Cardiac muscle cell (in vitro differentiated cells and primary cell): ENCODE measurements around the gene PIGN. TPM values are rescaled to one million over a fixed set of nuclear protein-coding genes. Genes with fewer than 3 reads are reported as not detected.

Experiments
- DNase-seq, 2 donors: peaks; one replicate each; pipeline versions ENCODE4 v3.0.0 to v3.0.0-alpha.2; 2010 to 2017; ENCODE audit warnings: low read depth in 1 of 2, low spot score in 1 of 2
- H3K27ac ChIP-seq: fragments of 200-600 bp; sonication (generic); 2 replicates; pipeline ENCODE4 v1.5.1; 2016
- H3K27me3 ChIP-seq: fragments of 200-600 bp; sonication (generic); 2 replicates; pipeline ENCODE4 v1.6.0; 2016; ENCODE audit warnings: control low read depth
- H3K36me3 ChIP-seq: fragments of 200-600 bp; sonication (generic); 2 replicates; pipeline ENCODE4 v1.5.1; 2016; ENCODE audit warnings: control low read depth
- H3K4me1 ChIP-seq: fragments of 200-600 bp; sonication (generic); 2 replicates; pipeline ENCODE4 v1.8.1; 2017; ENCODE audit warnings: low read depth, mild to moderate bottlenecking, mixed run types
- H3K4me3 ChIP-seq: fragments of 200-600 bp; sonication (generic); 2 replicates; pipeline ENCODE4 v1.5.1; 2016; ENCODE audit warnings: mild to moderate bottlenecking
- H3K9me3 ChIP-seq: fragments of 200-600 bp; sonication (generic); 2 replicates; pipeline ENCODE4 v1.5.1; 2017; ENCODE audit warnings: low read depth, mild to moderate bottlenecking, control low read depth
- CTCF ChIP-seq: IDR thresholded peaks from 2 replicates; pipeline ENCODE4 v1.5.1; 2012; ENCODE audit warnings: low read depth, mild to moderate bottlenecking, low read length
- polyA plus RNA-seq: library from polyadenylated mRNA; unstranded; fragments of >200 nt; fragmentation: Nextera tagmentation; extraction: Ambion mirVana; gene quantifications from 2 replicates; pipeline ENCODE4 v1.2.1, GENCODE V29; 2016
- total RNA-seq: library from RNA; depleted of rRNA; stranded (reverse); fragments of >200 nt; gene quantifications from 2 replicates; pipeline ENCODE4 v1.2.3, GENCODE V29; 2016

Gene PIGN
- total and polyA plus RNA-seq, 2 experiments from 2014 or later = 18.8 to 20.8 TPM

GRCh38 chr18:62109676-62110075 lies 77.2 kb downstream of the PIGN start:
- Histone ChIP-seq H3K4me1 (no peaks in the 10 kb centered on the region), H3K27ac (no peak overlapping the region), H3K4me3 (no peak overlapping the region), H3K9me3 (no peaks in the 10 kb centered on the region), H3K36me3 (no peaks in the 10 kb centered on the region), H3K27me3 (no peaks in the 10 kb centered on the region)
- no peak for DNase-seq
- no peak for TF ChIP-seq CTCF

- no peaks in the 10 kb centered on the region for H3K9me3 ChIP-seq
- no peaks in the 10 kb centered on the region for H3K36me3 ChIP-seq
- no peak overlapping the region for H3K4me3 ChIP-seq
- no peaks in the 10 kb centered on the region for H3K27me3 ChIP-seq
- TF ChIP-seq CTCF = no peak
- no peaks in the 10 kb centered on the region for H3K4me1 ChIP-seq
- no peak overlapping the region for H3K27ac ChIP-seq
- no peak for DNase-seq
These were observed 79.0 kb downstream of the PIGN start for GRCh38 chr18:62107881-62108280.

- Histone ChIP-seq H3K27me3 (no peaks in the 10 kb centered on the region), H3K36me3 (no peaks in the 10 kb centered on the region), H3K4me1 (no peaks in the 10 kb centered on the region), H3K27ac (no peak overlapping the region), H3K9me3 (no peaks in the 10 kb centered on the region), H3K4me3 (no peak overlapping the region)
- no peak for DNase-seq
- TF ChIP-seq CTCF = no peak
These were observed 80.6 kb downstream of the PIGN start for GRCh38 chr18:62106271-62106670.

- H3K9me3 ChIP-seq = no peaks in the 10 kb centered on the region
- TF ChIP-seq CTCF = no peak
- H3K27me3 ChIP-seq = no peaks in the 10 kb centered on the region
- H3K4me1 ChIP-seq = no peaks in the 10 kb centered on the region
- peak in 1 of 2 donors; percentile 56 for DNase-seq
- H3K4me3 ChIP-seq = no peak overlapping the region
- H3K27ac ChIP-seq = no peak overlapping the region
- H3K36me3 ChIP-seq = no peaks in the 10 kb centered on the region
These were observed 81.5 kb downstream of the PIGN start for GRCh38 chr18:62105376-62105775.

- Histone ChIP-seq H3K4me3 (no peak overlapping the region), H3K27me3 (no peaks in the 10 kb centered on the region), H3K4me1 (no peaks in the 10 kb centered on the region), H3K27ac (no peak overlapping the region), H3K9me3 (no peaks in the 10 kb centered on the region), H3K36me3 (no peaks in the 10 kb centered on the region)
- no peak for DNase-seq
- no peak for TF ChIP-seq CTCF
These were observed 84.6 kb downstream of the PIGN start for GRCh38 chr18:62102221-62102620.

- Histone ChIP-seq H3K27ac (no peak overlapping the region), H3K36me3 (no peaks in the 10 kb centered on the region), H3K4me3 (no peak overlapping the region), H3K9me3 (no peaks in the 10 kb centered on the region), H3K27me3 (no peaks in the 10 kb centered on the region), H3K4me1 (no peaks in the 10 kb centered on the region)
- no peak for TF ChIP-seq CTCF
- peak in 1 of 2 donors; percentile 29 for DNase-seq
These were observed 85.5 kb downstream of the PIGN start for GRCh38 chr18:62101321-62101721.
